ENCODE measurements around the gene SLC2A9.

SLC2A9 gene

GRCh38 chr4:9929111-9929510 is 92.2 kb downstream of the SLC2A9 start:
- POLR2A ChIA-PET = no interaction called here
- TF ChIP-seq CTCF (IDR thresholded peaks at IDR 0.05; ENCODE audit: control extremely low read depth, extremely low read depth, low read depth, missing control alignments) = no peak
- DNase-seq (ENCODE audit: extremely low spot score) = no peak
- CTCF ChIA-PET = interaction anchor here (1.1 to 1.6 kb wide), 4 partner anchors 11 to 103 kb away, joined by 3 to 6 read pairs (median 4); no protein-coding TSS in a partner anchor

DNA sequence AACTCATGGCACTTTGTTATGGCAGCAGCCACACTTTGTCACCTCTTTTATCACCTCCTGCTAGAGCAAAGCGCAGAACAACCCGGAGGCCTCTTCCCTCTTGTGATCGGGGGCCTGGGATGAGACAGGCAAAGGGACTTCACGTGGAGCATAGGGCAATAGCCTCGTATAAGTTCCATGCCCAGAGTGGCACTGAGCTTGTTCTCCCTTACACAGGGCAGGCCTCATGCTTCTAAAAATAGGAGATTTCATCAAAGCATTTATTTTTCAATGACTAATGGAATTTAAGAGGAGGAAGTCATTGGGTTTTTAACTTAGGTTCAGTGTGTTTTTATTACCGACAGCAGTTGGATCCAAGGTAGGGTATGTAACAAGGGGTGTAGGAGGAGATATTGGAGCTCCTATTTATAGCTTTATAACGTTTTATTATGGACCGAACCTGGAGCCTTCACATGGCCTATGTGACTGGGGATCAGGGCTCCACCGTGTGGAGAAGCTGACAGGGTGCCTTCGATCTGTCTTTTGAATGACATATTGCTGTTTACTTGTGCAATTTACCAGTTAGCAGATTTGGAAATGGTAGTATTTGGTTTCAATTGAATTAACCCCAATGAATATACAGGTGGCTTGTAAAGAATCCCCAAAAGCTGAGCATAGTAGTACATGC is 93.8 kb downstream of the SLC2A9 start:
- DNase-seq (ENCODE audit: extremely low spot score) = no peak
- POLR2A ChIA-PET = no interaction called here
- TF ChIP-seq CTCF (IDR thresholded peaks at IDR 0.05; ENCODE audit: control extremely low read depth, extremely low read depth, low read depth, missing control alignments) = no peak
- CTCF ChIA-PET = interaction anchor here (0.9 to 1.6 kb wide), 2 partner anchors 10 to 29 kb away, joined by 3 read pairs; no protein-coding TSS in a partner anchor

- ChIA-PET POLR2A (no interaction called here), CTCF (interaction anchor here (1.6 kb wide), 1 partner anchor 9 kb away, joined by 3 read pairs; no protein-coding TSS in a partner anchor)
- no peak for DNase-seq (ENCODE audit: extremely low spot score)
- TF ChIP-seq CTCF (IDR thresholded peaks at IDR 0.05; ENCODE audit: control extremely low read depth, extremely low read depth, low read depth, missing control alignments) = no peak
Observed at GRCh38 chr4:9926586-9926985, 94.7 kb downstream of the SLC2A9 start.

GRCh38 chr4:9925750-9926439 is 95.4 kb downstream of the SLC2A9 start:
- POLR2A ChIA-PET = no interaction called here
- TF ChIP-seq CTCF (IDR thresholded peaks at IDR 0.05; ENCODE audit: control extremely low read depth, extremely low read depth, low read depth, missing control alignments) = no peak
- no peak for DNase-seq (ENCODE audit: extremely low spot score)
- CTCF ChIA-PET = interaction anchor here (1.6 kb wide), 1 partner anchor 9 kb away, joined by 3 read pairs; no protein-coding TSS in a partner anchor

DNA sequence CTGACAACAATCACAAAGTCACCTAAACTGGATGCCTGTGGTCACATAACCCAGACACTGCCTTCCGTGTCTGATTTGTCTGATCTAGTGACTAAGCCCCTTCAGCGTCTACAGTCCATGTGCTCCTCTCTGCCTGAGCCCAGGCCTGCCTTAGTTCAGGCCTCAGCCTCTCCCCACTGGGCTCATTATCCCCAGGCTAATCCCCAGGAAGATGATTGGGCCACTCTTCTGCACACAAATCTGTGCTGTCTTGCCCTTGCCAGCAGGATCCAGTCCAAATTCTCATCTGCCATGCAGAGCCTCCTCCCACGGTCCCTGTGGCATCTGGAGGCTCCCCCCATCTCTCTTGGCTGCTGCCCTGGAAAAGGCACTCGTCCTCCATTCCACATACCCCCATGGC is 96.5 kb downstream of the SLC2A9 start:
- POLR2A ChIA-PET = no interaction called here
- no peak for DNase-seq (ENCODE audit: extremely low spot score)
- CTCF ChIA-PET = interaction anchor here (1.1 to 1.6 kb wide), 2 partner anchors 11 kb away, joined by 4 read pairs; no protein-coding TSS in a partner anchor
- TF ChIP-seq CTCF (IDR thresholded peaks at IDR 0.05; ENCODE audit: control extremely low read depth, extremely low read depth, low read depth, missing control alignments) = no peak

DNA sequence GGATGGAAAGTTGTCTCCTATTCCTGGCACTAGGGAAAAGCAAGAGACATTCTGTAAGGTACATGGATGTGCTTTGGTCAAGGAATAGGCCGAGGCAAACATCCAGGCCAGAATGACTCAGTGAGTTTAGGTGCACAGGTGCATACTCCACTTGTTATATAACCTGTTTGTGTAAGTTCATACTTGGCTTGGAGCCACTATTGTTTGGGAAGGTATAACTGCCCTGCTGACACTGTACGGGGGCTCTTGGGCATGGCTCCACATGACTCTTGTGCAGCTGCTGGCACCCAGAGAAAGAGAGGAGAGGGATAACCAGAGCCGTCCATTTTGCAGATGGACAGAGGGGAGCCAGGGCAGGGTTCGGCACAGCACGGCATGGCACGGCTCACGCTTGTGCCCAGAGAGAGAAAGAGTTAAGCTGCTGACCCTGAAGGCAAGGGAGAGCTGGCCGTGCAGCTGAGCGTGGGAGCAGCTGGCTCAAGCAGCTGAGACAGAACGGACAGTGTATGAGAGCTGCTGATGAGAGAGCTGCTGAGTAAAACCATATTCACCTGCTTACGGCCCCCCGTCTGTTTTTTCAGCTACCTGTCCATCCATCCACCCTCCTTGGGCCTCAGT is 98.0 kb downstream of the SLC2A9 start:
- TF ChIP-seq CTCF (IDR thresholded peaks at IDR 0.05; ENCODE audit: control extremely low read depth, extremely low read depth, low read depth, missing control alignments) = no peak
- ChIA-PET POLR2A (no interaction called here), CTCF (interaction anchor here (1.2 to 1.6 kb wide), 3 partner anchors 9 to 23 kb away, joined by 3 to 4 read pairs (median 3); no protein-coding TSS in a partner anchor)
- no peak for DNase-seq (ENCODE audit: extremely low spot score)
